K562 (cell line): Measurements from ENCODE around the gene SLC24A2. TPM values are rescaled to one million over a fixed set of nuclear protein-coding genes. Genes with fewer than 3 reads are reported as not detected.

Source experiments
- ATAC-seq: fragments of 200-7000 bp; cut with Tn5 transposase; 3 replicates; pipeline ENCODE4 v1.9.1; 2020; ENCODE audit warnings: moderate library complexity
- BruUV-seq: library from RNA; stranded (reverse); fragments of 400-500 nt; replicated peaks from 2 replicates; lab custom pipeline; 2021; lab: Mats Ljungman, UMichigan
- CTCF ChIA-PET: fragments of 300-600 bp; formaldehyde crosslinking; extraction: SDS; loops from one replicate; lab custom pipeline; 2021; ENCODE audit warnings: low intra/inter-chr PET ratio; lab: Yijun Ruan, JAX
- POLR2A ChIA-PET: fragments of 300-600, 350-650 bp; sonication (Branson Sonifier 250); formaldehyde crosslinking; extraction: SDS; loops from one replicate; lab custom pipeline; 2021; ENCODE audit warnings: antibody characterized with exemption, inconsistent platforms; lab: Yijun Ruan, JAX
- DNase-seq, 4 experiments: peaks; one replicate each; pipeline versions ENCODE4 v3.0.0 to v3.0.0-alpha.2; 2011 to 2018; ENCODE audit warnings: low spot score in 3 of 4, mixed read lengths in 3 of 4; ENCODE audit errors: extremely low read depth in 1 of 4
- FAIRE-seq: peaks from 2 replicates; lab custom pipeline; 2011; peaks lifted over from hg19 to GRCh38; lab: Jason Lieb, UNC
- H2AFZ ChIP-seq: 2 replicates; pipeline ENCODE4 v1.6.0; 2011; ENCODE audit warnings: low read depth, low read length, control low read depth, inconsistent platforms
- H3K27ac ChIP-seq: fragments of 200-600 bp; 3 replicates; pipeline ENCODE4 v1.8.0; 2011; ENCODE audit warnings: low read depth, mild to moderate bottlenecking, control low read depth, inconsistent platforms, low read length, moderate library complexity, mixed read lengths; ENCODE audit errors: extremely low read depth
- H3K27me3 ChIP-seq, 2 experiments: fragments of 300-600 bp in 1 of 2; 2 replicates in 1 of 2; 3 replicates in 1 of 2; pipeline versions ENCODE4 v1.6.0 to v1.8.0; 2011; ENCODE audit warnings: inconsistent platforms in 2 of 2, low read length in 2 of 2, mild to moderate bottlenecking in 1 of 2, mixed read lengths in 1 of 2, moderate library complexity in 1 of 2; ENCODE audit not compliant: control insufficient read depth in 2 of 2, insufficient read depth in 2 of 2
- H3K36me3 ChIP-seq: fragments of 300-600 bp; 3 replicates; pipeline ENCODE4 v1.8.0; 2011; ENCODE audit warnings: mild to moderate bottlenecking, low read length, inconsistent platforms; ENCODE audit not compliant: control insufficient read depth, insufficient read depth
- H3K4me1 ChIP-seq, 2 experiments: fragments of 200-600 bp in 1 of 2; replicated peaks in 1 of 2; 2 replicates in 1 of 2; 3 replicates in 1 of 2; pipeline versions ENCODE4 v1.5.1 to v1.8.0; 2011; ENCODE audit warnings: inconsistent platforms in 2 of 2, low read length in 2 of 2, mild to moderate bottlenecking in 1 of 2, mixed read lengths in 1 of 2, moderate library complexity in 1 of 2; ENCODE audit not compliant: control insufficient read depth in 2 of 2, insufficient read depth in 2 of 2
- H3K4me2 ChIP-seq: 2 replicates; pipeline ENCODE4 v1.6.1; 2011; ENCODE audit warnings: low read length, control low read depth, inconsistent platforms, mixed read lengths; ENCODE audit not compliant: insufficient read depth
- H3K4me3 ChIP-seq: fragments of 200-600 bp; sonication (generic), shearing (Covaris generic); 2 replicates; pipeline ENCODE4 v1.5.1; 2016; ENCODE audit warnings: control low read depth, inconsistent platforms
- H3K79me2 ChIP-seq: fragments of 200-600 bp; 3 replicates; pipeline ENCODE4 v1.8.0; 2011; ENCODE audit warnings: low read length, inconsistent platforms; ENCODE audit not compliant: control insufficient read depth, insufficient read depth
- H3K9ac ChIP-seq, 2 experiments: 2 replicates each; pipeline versions ENCODE4 v1.6.0 to v1.6.1; 2011; ENCODE audit warnings: low read depth in 2 of 2, low read length in 2 of 2, control low read depth in 1 of 2, inconsistent platforms in 1 of 2, mild to moderate bottlenecking in 1 of 2, mixed read lengths in 1 of 2; ENCODE audit not compliant: insufficient read depth in 1 of 2
- H3K9me1 ChIP-seq: one replicate; pipeline ENCODE4 v1.6.0; 2011; ENCODE audit warnings: inconsistent platforms, mild to moderate bottlenecking, low read length, moderate library complexity; ENCODE audit not compliant: control insufficient read depth, insufficient read depth
- H3K9me3 ChIP-seq: replicated peaks from 2 replicates; pipeline ENCODE4 v1.5.1; 2011; ENCODE audit warnings: low read depth, low read length, inconsistent platforms; ENCODE audit not compliant: control insufficient read depth, insufficient read depth
- H4K20me1 ChIP-seq: replicated peaks from 2 replicates; pipeline ENCODE4 v1.6.1; 2011; ENCODE audit warnings: low read length, inconsistent platforms, mixed read lengths; ENCODE audit not compliant: control insufficient read depth, insufficient read depth
- CREBBP ChIP-seq: IDR thresholded peaks from one replicate; pipeline ENCODE4 v1.6.1; 2012; ENCODE audit warnings: low read depth, mild to moderate bottlenecking, control low read depth, inconsistent platforms, low read length
- DNMT1 ChIP-seq: fragments of 450-650 bp; IDR thresholded peaks from 2 replicates; pipeline ENCODE4 v1.6.1; 2016; ENCODE audit warnings: antibody characterized with exemption, mild to moderate bottlenecking
- EP300 ChIP-seq: IDR thresholded peaks from 2 replicates; pipeline ENCODE4 v1.6.1; 2012; ENCODE audit warnings: low read length, improper control_type of control experiment
- ETV6 ChIP-seq, 3 experiments: fragments of 150-350 bp in 1 of 3; sonication (generic) in 1 of 3; formaldehyde crosslinking in 1 of 3; IDR thresholded peaks; 2 replicates each; pipeline versions ENCODE4 v1.6.1 to v1.8.0; 2014 to 2022; ENCODE audit warnings: borderline replicate concordance in 2 of 3, low read depth in 2 of 3, antibody characterized with exemption in 1 of 3, low read length in 1 of 3, mild to moderate bottlenecking in 1 of 3, missing genetic modification reagents in 1 of 3
- EWSR1 ChIP-seq: fragments of 450-650 bp; IDR thresholded peaks from 2 replicates; pipeline ENCODE4 v1.6.1; 2018; ENCODE audit warnings: borderline replicate concordance, mild to moderate bottlenecking, low read depth, moderate library complexity; ENCODE audit not compliant: partially characterized antibody
- FOXP1 ChIP-seq: sonication (generic); formaldehyde crosslinking; IDR thresholded peaks from 2 replicates; pipeline ENCODE4 v1.8.0; 2022; ENCODE audit warnings: mild to moderate bottlenecking, missing genetic modification reagents
- MED1 ChIP-seq: sonication (generic); formaldehyde crosslinking; IDR thresholded peaks from 2 replicates; pipeline ENCODE4 v1.8.1; 2023; ENCODE audit warnings: missing genetic modification reagents, borderline replicate concordance
- NCOA2 ChIP-seq, 2 experiments: fragments of 450-650 bp; IDR thresholded peaks; 2 replicates each; pipeline ENCODE4 v1.6.1; 2018; ENCODE audit warnings: mild to moderate bottlenecking in 2 of 2, moderate library complexity in 1 of 2; ENCODE audit not compliant: partially characterized antibody in 2 of 2
- NCOA4 ChIP-seq: fragments of 450-650 bp; IDR thresholded peaks from 2 replicates; pipeline ENCODE4 v1.6.1; 2018; ENCODE audit warnings: mild to moderate bottlenecking; ENCODE audit not compliant: partially characterized antibody
- PTRF ChIP-seq: fragments of 450-650 bp; IDR thresholded peaks from 2 replicates; pipeline ENCODE4 v1.6.1; 2016; ENCODE audit warnings: mild to moderate bottlenecking, missing genetic modification characterization, missing compliant biosample characterization
- RFX7 ChIP-seq: fragments of 250-450 bp; sonication (Bioruptor Pico); IDR thresholded peaks from 2 replicates; pipeline ENCODE4 v1.5.1; 2021; ENCODE audit warnings: mild to moderate bottlenecking
- SRSF7 ChIP-seq: fragments of 200-400 bp; formaldehyde crosslinking; optimal IDR thresholded peaks from 2 replicates; pipeline ENCODE3; 2017; ENCODE audit warnings: mild to moderate bottlenecking, low read depth, low read length
- WHSC1 ChIP-seq: IDR thresholded peaks from one replicate; pipeline ENCODE4 v1.6.1; 2012; ENCODE audit warnings: low read length, control low read depth, inconsistent platforms
- WGBS: fragments of 100-300 bp; shearing (Covaris generic); methylation state at CpG from one replicate; pipeline ENCODE4 v1.1.6; 2016; ENCODE audit warnings: low coverage, mixed read lengths; ENCODE audit not compliant: insufficient coverage; ENCODE audit errors: missing lambda C conversion rate; 5-methylcytosine and 5-hydroxymethylcytosine counted together
- in situ Hi-C: fragments of 300-500 bp; cut with MboI; formaldehyde crosslinking; loops from 4 replicates; pipeline ENCODE4 v1.15.0; 2018; ENCODE audit warnings: inconsistent platforms, mixed read lengths
- intact Hi-C: fragments of 100-400 bp; cut with micrococcal nuclease; formaldehyde crosslinking; loops from 2 replicates; pipeline ENCODE4 v1.14.2; 2022
- polyA plus RNA-seq, 8 experiments: library from polyadenylated mRNA; depleted of rRNA in 4 of 8; stranded (reverse) in 5 of 8; unstranded in 3 of 8; fragments of >200 nt; fragmentation: Nextera tagmentation in 2 of 8; fragmentation: Illumina TruSeq in 1 of 8; extraction: Ambion mirVana in 2 of 8; extraction: Trizol in 1 of 8; gene quantifications; 2 replicates each; pipeline versions ENCODE4 v1.2.1 to v1.2.3, GENCODE V29; 2011 to 2014; ENCODE audit warnings: inconsistent platforms in 1 of 8, missing spikeins in 1 of 8
- total RNA-seq, 7 experiments: library from RNA; depleted of rRNA in 6 of 7; stranded (reverse); fragments of >200 nt in 6 of 7; fragmentation: Illumina TruSeq in 2 of 7; extraction: Trizol in 2 of 7; gene quantifications; 2 replicates each; pipeline versions ENCODE4 v1.2.1 to v1.2.3, GENCODE V29; 2011 to 2021; ENCODE audit warnings: low replicate concordance in 1 of 7
- TF ChIP-seq, protein P1 (sequence below): fragments of 250-450 bp; sonication (Bioruptor Pico); IDR thresholded peaks from 2 replicates; pipeline ENCODE4 v1.9.0; 2021; ENCODE audit warnings: mild to moderate bottlenecking

Gene SLC24A2
- total and polyA plus RNA-seq, 9 of the 15 experiments (the other 6 are each of a cell fraction or from before 2014, with no cell fraction given), result 0.04 to 0.40 (median 0.09) TPM

DNA sequence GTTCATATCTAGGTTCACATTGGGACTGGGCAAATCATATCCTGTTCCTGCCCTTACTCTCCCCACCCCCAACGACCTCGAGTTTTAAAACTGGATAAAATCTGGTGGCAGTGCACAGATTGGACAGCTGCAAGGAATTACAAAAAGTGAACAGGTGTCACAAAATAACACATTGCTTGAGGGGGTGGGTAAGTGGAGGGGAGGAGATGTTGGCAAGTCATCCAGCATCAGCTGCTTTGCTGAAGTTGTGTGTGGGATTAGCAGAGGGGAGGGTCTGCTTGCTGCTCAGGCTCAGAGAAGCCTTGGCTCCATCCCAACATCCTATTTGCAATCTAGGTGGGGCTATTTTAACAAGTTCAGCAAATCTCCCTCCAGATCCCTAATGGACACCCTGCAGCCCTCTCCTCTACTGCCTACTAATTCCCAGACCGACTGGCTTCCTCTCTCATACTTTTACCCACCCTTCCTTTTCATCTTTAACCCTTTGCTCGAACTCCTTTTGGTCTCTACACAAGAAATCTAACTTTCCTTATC, 39.8 kb upstream of the SLC24A2 start:
- Histone ChIP-seq H3K9ac (no peak overlapping the region), H3K36me3 (no peaks in the 10 kb centered on the region), H3K9me1 (no peaks in the 10 kb centered on the region), H3K27ac (no peak overlapping the region), H3K9me3 (no peaks in the 10 kb centered on the region), H3K4me2 (no peak overlapping the region), H3K4me3 (no peak overlapping the region), H4K20me1 (no peaks in the 10 kb centered on the region), H3K79me2 (no peaks in the 10 kb centered on the region), H3K27me3 (no peaks in the 10 kb centered on the region), H2AFZ (no peak overlapping the region), H3K4me1 (no peaks in the 10 kb centered on the region)
- intact Hi-C loops (no loop called here), in situ Hi-C loops (no loop called here)
- BruUV-seq, result no TSS peak
- DNase-seq (no peak), FAIRE-seq (no peak), ATAC-seq (no peak)
- CTCF ChIA-PET, result no interaction called here
- POLR2A ChIA-PET, result no interaction called here
- WGBS, result 0% methylated on average over 4 of the region's 4 CpGs
- TF ChIP-seq NCOA2 (IDR thresholded peaks at IDR 0.05; ENCODE audit: partially characterized antibody in 2 of 2) (no peak), MED1 (no peak), EP300 (no peak), WHSC1 (no peak), DNMT1 (no peak), EWSR1 (no peak), PTRF (tag) (no peak), SRSF7 (no peak), NCOA4 (no peak), FOXP1 (CRISPR knock-in tag) (no peak), RFX7 (CRISPR knock-in tag) (no peak), CREBBP (no peak), ETV6 (IDR thresholded peaks at IDR 0.05; ENCODE audit: borderline replicate concordance in 1 of 2, low read depth in 2 of 2, low read length in 1 of 2) (no peak), ETV6 (CRISPR knock-in tag; IDR thresholded peaks at IDR 0.05; ENCODE audit: borderline replicate concordance) (no peak)
- TF ChIP-seq, protein P1, sequence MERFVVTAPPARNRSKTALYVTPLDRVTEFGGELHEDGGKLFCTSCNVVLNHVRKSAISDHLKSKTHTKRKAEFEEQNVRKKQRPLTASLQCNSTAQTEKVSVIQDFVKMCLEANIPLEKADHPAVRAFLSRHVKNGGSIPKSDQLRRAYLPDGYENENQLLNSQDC, result no peak
